Measurements from ENCODE around the gene PLXDC1.

PLXDC1 gene

DNA sequence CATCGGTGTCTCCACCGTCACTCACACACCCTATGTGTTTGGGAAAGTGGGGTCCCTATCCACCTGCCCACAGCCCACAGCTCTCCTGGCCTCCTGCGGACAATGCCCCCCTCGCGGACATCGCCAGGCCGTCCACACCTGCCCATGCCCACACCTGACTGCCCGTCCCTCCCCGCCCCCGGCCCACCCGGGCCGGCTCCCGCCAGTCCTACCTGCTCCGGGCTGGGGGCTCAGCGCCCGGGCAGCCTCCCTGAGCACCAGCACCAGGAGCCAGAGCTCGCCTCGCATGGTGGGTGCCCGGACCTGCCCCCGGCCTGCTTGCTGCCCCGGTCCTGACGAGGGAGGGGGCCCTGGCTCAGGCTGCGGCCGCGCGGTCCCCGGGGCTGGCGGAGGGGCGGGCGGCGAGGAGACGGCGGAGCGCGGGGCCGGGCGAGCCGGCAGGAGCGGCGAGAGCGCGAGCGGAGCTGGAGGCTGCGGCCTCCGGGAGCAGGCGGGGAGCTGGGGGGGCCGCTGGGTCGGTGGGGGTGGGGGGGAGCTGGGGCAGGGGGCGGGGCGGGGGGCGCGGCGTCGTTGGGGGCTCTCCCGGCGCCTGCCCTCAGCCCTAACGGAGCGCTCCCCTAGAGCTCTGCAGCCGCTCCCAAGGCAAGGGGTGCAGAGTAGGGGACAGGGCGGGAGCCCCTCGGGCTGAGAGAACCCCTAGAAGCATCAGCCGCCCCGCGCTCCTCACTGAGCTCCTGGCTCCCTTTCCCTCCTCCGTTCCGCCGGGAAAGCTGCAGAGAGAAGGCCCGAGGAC lies at the start of gene PLXDC1:
Gene PLXDC1, minus strand, starts transcription at position 488 of the 793 bp plus-strand sequence. Its CDS starts 200 bp downstream, at position 288.
- no peaks in the 10 kb centered on the region for H3K36me3 ChIP-seq (ENCODE audit: control insufficient read depth in 1 of 2, insufficient read depth in 2 of 2, low read length in 2 of 2)
- H3K27me3 ChIP-seq (ENCODE audit: low read depth, low read length): peaks cover 7% of the 10 kb centered on the region
- H3K4me3 ChIP-seq (ENCODE audit: low read depth in 1 of 2, low read length in 2 of 2): peak within 1 kb of the TSS; percentile 96 to 99
- H3K4me1 ChIP-seq (ENCODE audit: control insufficient read depth in 1 of 2, insufficient read depth in 2 of 2, low read length in 2 of 2): peaks cover 0 to 26% of the 10 kb centered on the region in 2 donors
- no peaks in the 10 kb centered on the region for H3K9me3 ChIP-seq (ENCODE audit: control insufficient read depth in 1 of 2, low read length in 2 of 2)
- no peak within 1 kb of the TSS for H3K27ac ChIP-seq (ENCODE audit: low read length)

GRCh38 chr17:39200957-39201510 lies 49.6 kb upstream of the PLXDC1 start:
- H3K36me3 ChIP-seq (ENCODE audit: control insufficient read depth in 1 of 2, insufficient read depth in 2 of 2, low read length in 2 of 2): peaks cover 31 to 44% of the 10 kb centered on the region in 2 donors
- no peaks in the 10 kb centered on the region for H3K9me3 ChIP-seq (ENCODE audit: control insufficient read depth in 1 of 2, low read length in 2 of 2)
- H3K27me3 ChIP-seq (ENCODE audit: low read depth, low read length): no peaks in the 10 kb centered on the region
- H3K27ac ChIP-seq (ENCODE audit: low read length): peak overlapping the region; percentile 100
- peak overlapping the region; percentile 95 to 97 for H3K4me3 ChIP-seq (ENCODE audit: low read depth in 1 of 2, low read length in 2 of 2)
- peaks cover 6 to 34% of the 10 kb centered on the region in 2 donors for H3K4me1 ChIP-seq (ENCODE audit: control insufficient read depth in 1 of 2, insufficient read depth in 2 of 2, low read length in 2 of 2)

DNA sequence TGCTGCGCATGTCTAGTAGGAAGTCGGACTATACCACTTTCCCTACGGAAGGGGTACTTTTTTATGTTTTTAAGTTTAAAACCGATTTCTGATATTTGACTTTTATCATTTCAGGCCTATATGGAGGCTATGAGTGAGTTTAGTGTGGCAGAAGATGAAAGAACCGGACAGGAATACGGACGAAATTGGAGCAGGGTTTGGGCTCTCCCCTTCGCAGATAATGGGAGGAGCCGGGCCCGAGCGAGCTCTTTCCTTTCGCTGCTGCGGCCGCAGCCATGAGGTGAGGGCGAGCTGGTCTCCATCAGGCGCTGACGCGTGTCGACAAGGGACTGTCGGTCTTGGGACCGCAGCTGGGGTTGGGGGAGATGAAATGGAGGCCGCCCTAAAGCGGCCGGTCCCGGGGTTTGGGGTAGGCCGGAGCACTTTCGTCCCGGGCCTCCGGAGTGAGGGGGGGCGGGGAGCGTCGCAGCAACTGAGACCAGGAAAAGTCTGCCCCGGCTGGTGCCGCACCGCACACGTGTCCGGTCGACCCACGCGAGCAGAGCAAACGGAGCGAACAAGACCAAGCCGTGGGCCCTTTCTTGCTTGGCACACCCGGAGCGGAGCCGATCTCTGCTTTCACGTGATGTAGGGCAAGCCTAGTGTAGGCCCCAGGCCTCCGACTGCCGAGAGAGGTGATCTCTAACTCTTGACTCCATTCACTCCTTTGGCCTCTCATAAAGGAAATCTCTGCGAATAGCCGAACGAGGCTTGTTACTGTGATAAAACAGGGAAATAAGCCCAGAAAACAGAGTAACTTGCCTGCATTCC lies 48.8 kb upstream of the PLXDC1 start, which contains the start of gene RPL19:
Gene RPL19, plus strand, starts transcription at position 214 of the 810 bp plus-strand sequence. Its CDS starts 62 bp downstream, at position 276.
- peaks cover 31 to 44% of the 10 kb centered on the region in 2 donors for H3K36me3 ChIP-seq (ENCODE audit: control insufficient read depth in 1 of 2, insufficient read depth in 2 of 2, low read length in 2 of 2)
- peaks cover 9 to 41% of the 10 kb centered on the region in 2 donors for H3K4me1 ChIP-seq (ENCODE audit: control insufficient read depth in 1 of 2, insufficient read depth in 2 of 2, low read length in 2 of 2)
- peak within 1 kb of the TSS; percentile 100 for H3K27ac ChIP-seq (ENCODE audit: low read length)
- peak within 1 kb of the TSS; percentile 95 to 97 for H3K4me3 ChIP-seq (ENCODE audit: low read depth in 1 of 2, low read length in 2 of 2)
- H3K9me3 ChIP-seq (ENCODE audit: control insufficient read depth in 1 of 2, low read length in 2 of 2): no peaks in the 10 kb centered on the region
- no peaks in the 10 kb centered on the region for H3K27me3 ChIP-seq (ENCODE audit: low read depth, low read length)

DNA sequence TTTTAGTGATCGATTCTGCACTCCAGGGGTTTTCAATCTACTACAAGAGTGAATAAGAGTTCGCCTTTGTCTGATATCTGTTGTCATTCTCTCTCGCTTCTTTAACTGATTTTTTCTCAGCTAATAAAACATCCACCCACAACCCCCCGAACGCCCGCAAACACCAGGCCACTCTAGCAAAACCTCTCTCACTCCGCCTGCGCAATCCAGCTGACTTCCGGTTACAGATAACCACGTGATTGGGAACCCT lies 48.3 kb upstream of the PLXDC1 start:
- no peaks in the 10 kb centered on the region for H3K9me3 ChIP-seq (ENCODE audit: control insufficient read depth in 1 of 2, low read length in 2 of 2)
- peaks cover 9 to 47% of the 10 kb centered on the region in 2 donors for H3K4me1 ChIP-seq (ENCODE audit: control insufficient read depth in 1 of 2, insufficient read depth in 2 of 2, low read length in 2 of 2)
- peaks cover 26 to 39% of the 10 kb centered on the region in 2 donors for H3K36me3 ChIP-seq (ENCODE audit: control insufficient read depth in 1 of 2, insufficient read depth in 2 of 2, low read length in 2 of 2)
- H3K27me3 ChIP-seq (ENCODE audit: low read depth, low read length): no peaks in the 10 kb centered on the region
- peak overlapping the region; percentile 100 for H3K27ac ChIP-seq (ENCODE audit: low read length)
- H3K4me3 ChIP-seq (ENCODE audit: low read depth in 1 of 2, low read length in 2 of 2): peak overlapping the region; percentile 95 to 97

DNA sequence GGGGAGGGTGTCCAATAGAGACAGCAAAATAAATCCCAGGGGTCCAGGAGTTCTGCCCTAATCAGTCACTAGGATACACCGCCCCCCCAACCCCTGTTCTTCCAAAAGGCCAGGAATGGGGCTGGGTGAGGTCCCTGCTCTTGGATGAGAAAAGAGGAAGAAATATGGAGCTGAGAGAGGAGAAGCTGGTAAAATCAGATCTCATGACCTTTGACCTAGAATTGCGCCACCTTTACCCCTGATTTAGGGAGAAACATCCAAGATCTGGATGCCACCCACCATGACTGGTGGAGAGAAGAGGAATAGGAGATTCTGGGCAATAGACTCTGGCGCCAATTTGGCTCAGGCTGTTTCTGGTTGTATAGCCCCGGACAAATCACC lies 46.7 kb upstream of the PLXDC1 start:
- Histone ChIP-seq H3K27me3 (ENCODE audit: low read depth, low read length) (no peaks in the 10 kb centered on the region), H3K4me1 (ENCODE audit: control insufficient read depth in 1 of 2, insufficient read depth in 2 of 2, low read length in 2 of 2) (peaks cover 9 to 54% of the 10 kb centered on the region in 2 donors), H3K4me3 (ENCODE audit: low read depth in 1 of 2, low read length in 2 of 2) (peak overlapping the region; percentile 26 to 73), H3K9me3 (ENCODE audit: control insufficient read depth in 1 of 2, low read length in 2 of 2) (no peaks in the 10 kb centered on the region), H3K27ac (ENCODE audit: low read length) (no peak overlapping the region), H3K36me3 (ENCODE audit: control insufficient read depth in 1 of 2, insufficient read depth in 2 of 2, low read length in 2 of 2) (peaks cover 14 to 27% of the 10 kb centered on the region in 2 donors)

DNA sequence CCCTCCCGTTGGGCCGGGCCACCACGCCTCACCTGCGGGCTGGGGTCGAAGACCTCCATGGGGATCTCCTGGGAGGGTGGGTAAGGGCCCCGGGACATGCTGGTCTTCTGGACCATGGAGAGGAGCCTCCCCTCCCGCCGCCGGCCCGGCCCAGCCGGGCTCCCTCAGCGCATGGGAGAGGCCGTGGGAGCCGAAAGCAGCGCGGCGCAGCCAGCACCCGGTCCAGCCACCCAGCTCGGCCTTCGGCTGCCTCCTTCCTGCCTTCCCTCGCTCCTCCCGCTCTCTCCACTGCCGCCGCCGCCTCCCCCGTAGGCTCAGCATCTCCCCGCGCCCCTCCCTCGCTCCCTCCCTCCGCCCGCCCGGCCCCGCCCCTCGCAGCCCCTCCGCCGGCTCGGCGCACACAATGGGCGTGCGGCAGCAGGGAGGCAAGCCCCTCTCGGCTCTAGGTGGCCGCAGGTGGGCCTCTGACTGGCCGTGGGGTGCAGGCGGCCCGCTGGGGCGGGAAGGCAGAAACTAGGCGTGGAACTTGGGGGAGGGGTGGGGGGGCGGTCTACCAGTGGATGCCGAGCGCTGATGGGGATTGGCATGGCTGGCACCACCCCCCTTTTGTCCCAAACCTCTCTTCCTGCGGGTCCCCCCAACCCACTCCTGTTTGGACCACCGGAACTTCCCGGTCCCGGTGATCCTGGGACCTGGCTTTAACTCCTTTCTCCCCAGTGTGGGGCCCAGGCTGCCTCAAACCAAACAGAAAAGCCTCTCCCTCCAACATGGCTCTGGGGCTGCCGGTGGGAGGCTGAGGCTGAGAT lies 46.1 kb upstream of the PLXDC1 start, which contains the start of gene CACNB1:
Gene CACNB1, minus strand, starts transcription at position 290 of the 806 bp plus-strand sequence. Its CDS starts 174 bp downstream, at position 116.
- Histone ChIP-seq H3K36me3 (ENCODE audit: control insufficient read depth in 1 of 2, insufficient read depth in 2 of 2, low read length in 2 of 2) (peaks cover 11 to 21% of the 10 kb centered on the region in 2 donors), H3K4me1 (ENCODE audit: control insufficient read depth in 1 of 2, insufficient read depth in 2 of 2, low read length in 2 of 2) (peaks cover 9 to 54% of the 10 kb centered on the region in 2 donors), H3K27ac (ENCODE audit: low read length) (no peak within 1 kb of the TSS), H3K4me3 (ENCODE audit: low read depth in 1 of 2, low read length in 2 of 2) (peak within 1 kb of the TSS; percentile 56 to 73), H3K9me3 (ENCODE audit: control insufficient read depth in 1 of 2, low read length in 2 of 2) (no peaks in the 10 kb centered on the region), H3K27me3 (ENCODE audit: low read depth, low read length) (no peaks in the 10 kb centered on the region)

DNA sequence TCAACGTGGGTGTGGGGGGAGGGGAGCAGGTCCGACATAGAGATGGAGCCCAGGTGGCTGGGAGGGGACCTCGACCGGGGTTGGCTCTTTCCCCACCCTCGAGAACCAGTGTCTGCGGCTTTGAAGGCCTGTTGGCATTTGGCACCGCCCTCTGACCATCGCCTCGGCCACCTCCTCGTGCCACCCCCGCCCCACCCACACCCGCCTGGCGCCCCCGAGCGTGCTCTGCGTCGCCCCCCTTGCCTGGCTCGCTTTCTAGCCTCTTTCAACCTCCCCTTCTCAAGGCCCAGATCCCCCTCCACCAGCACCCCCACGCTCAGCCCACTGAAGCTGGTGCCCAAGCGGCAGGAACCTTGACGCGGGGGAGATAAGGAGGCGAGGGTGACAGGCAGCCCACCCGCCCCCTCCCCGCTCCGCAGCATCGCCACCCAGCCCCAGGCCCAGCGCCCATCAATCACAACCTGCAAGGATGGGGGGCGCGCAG lies 45.4 kb upstream of the PLXDC1 start:
- H3K36me3 ChIP-seq (ENCODE audit: control insufficient read depth in 1 of 2, insufficient read depth in 2 of 2, low read length in 2 of 2): peaks cover 10 to 21% of the 10 kb centered on the region in 2 donors
- no peaks in the 10 kb centered on the region for H3K9me3 ChIP-seq (ENCODE audit: control insufficient read depth in 1 of 2, low read length in 2 of 2)
- peaks cover 9 to 47% of the 10 kb centered on the region in 2 donors for H3K4me1 ChIP-seq (ENCODE audit: control insufficient read depth in 1 of 2, insufficient read depth in 2 of 2, low read length in 2 of 2)
- no peak overlapping the region for H3K27ac ChIP-seq (ENCODE audit: low read length)
- peak overlapping the region; percentile 56 to 73 for H3K4me3 ChIP-seq (ENCODE audit: low read depth in 1 of 2, low read length in 2 of 2)
- no peaks in the 10 kb centered on the region for H3K27me3 ChIP-seq (ENCODE audit: low read depth, low read length)

GRCh38 chr17:39196241-39196807 lies 44.9 kb upstream of the PLXDC1 start:
- Histone ChIP-seq H3K27me3 (ENCODE audit: low read depth, low read length) (no peaks in the 10 kb centered on the region), H3K4me1 (ENCODE audit: control insufficient read depth in 1 of 2, insufficient read depth in 2 of 2, low read length in 2 of 2) (peaks cover 9 to 42% of the 10 kb centered on the region in 2 donors)

DNA sequence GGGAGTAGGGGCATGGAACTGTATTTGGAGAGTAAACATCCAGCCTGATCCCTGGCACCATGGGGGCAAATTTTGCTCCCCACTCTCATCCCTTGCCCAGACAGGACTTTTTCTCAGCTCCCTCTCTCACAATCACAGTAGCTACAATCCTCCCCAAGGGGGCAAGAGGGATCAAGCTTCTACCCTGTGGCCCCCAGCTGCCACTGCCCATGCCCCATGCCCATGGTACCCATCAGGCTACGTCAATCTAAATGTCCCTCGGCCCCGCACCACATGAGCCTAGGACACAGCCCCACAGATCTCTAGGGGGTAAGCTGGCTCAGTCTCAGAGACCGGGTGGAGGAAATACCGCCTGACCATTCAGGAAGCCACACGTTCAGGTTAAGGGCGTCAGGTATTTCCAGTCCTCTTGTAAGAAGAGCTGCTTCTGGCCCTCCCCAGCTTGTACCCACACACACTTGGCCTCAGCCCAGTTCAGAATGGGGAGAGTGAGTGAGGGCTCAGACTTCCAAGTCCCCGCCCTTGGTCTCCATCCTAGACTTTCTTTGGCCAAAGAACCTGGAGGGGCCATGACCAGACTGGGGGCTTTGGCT lies 44.2 kb upstream of the PLXDC1 start:
- Histone ChIP-seq H3K4me3 (ENCODE audit: low read depth in 1 of 2, low read length in 2 of 2) (peak overlapping the region in 1 of 2 donors; percentile 73), H3K9me3 (ENCODE audit: control insufficient read depth in 1 of 2, low read length in 2 of 2) (no peaks in the 10 kb centered on the region), H3K27me3 (ENCODE audit: low read depth, low read length) (no peaks in the 10 kb centered on the region), H3K4me1 (ENCODE audit: control insufficient read depth in 1 of 2, insufficient read depth in 2 of 2, low read length in 2 of 2) (peaks cover 4 to 35% of the 10 kb centered on the region in 2 donors), H3K36me3 (ENCODE audit: control insufficient read depth in 1 of 2, insufficient read depth in 2 of 2, low read length in 2 of 2) (peaks cover 11 to 23% of the 10 kb centered on the region in 2 donors), H3K27ac (ENCODE audit: low read length) (no peak overlapping the region)

More at GRCh38 chr17:39196241-39196807, 44.9 kb upstream of the PLXDC1 start:
- peaks cover 7 to 21% of the 10 kb centered on the region in 2 donors for H3K36me3 ChIP-seq (ENCODE audit: control insufficient read depth in 1 of 2, insufficient read depth in 2 of 2, low read length in 2 of 2)
- H3K4me3 ChIP-seq (ENCODE audit: low read depth in 1 of 2, low read length in 2 of 2): peak overlapping the region; percentile 37 to 73
- no peaks in the 10 kb centered on the region for H3K9me3 ChIP-seq (ENCODE audit: control insufficient read depth in 1 of 2, low read length in 2 of 2)
- H3K27ac ChIP-seq (ENCODE audit: low read length): no peak overlapping the region

- no peak overlapping the region for H3K4me3 ChIP-seq (ENCODE audit: low read depth in 1 of 2, low read length in 2 of 2)
- no peaks in the 10 kb centered on the region for H3K9me3 ChIP-seq (ENCODE audit: control insufficient read depth in 1 of 2, low read length in 2 of 2)
- no peaks in the 10 kb centered on the region for H3K27me3 ChIP-seq (ENCODE audit: low read depth, low read length)
- no peak overlapping the region for H3K27ac ChIP-seq (ENCODE audit: low read length)
- peaks cover 11 to 18% of the 10 kb centered on the region in 2 donors for H3K36me3 ChIP-seq (ENCODE audit: control insufficient read depth in 1 of 2, insufficient read depth in 2 of 2, low read length in 2 of 2)
- peaks cover 4 to 35% of the 10 kb centered on the region in 2 donors for H3K4me1 ChIP-seq (ENCODE audit: control insufficient read depth in 1 of 2, insufficient read depth in 2 of 2, low read length in 2 of 2)
These were observed 43.6 kb upstream of the PLXDC1 start for GRCh38 chr17:39194985-39195524.

Measured in muscle layer of duodenum (tissue), 2 donors.